Nephron (organoid): Measurements from ENCODE around the gene MPZL1.

ENCODE experiments used
- H3K27ac Mint-ChIP-seq, 3 experiments: 2 replicates each; pipeline ENCODE4 v1.8.0; 2020; ENCODE audit warnings: mixed read lengths in 3 of 3, mild to moderate bottlenecking in 2 of 3, moderate library complexity in 1 of 3
- H3K27me3 Mint-ChIP-seq: 2 replicates; pipeline ENCODE4 v1.8.0; 2021; ENCODE audit warnings: low read depth, mild to moderate bottlenecking, moderate library complexity, mixed read lengths
- H3K36me3 Mint-ChIP-seq: 2 replicates; pipeline ENCODE4 v1.8.0; 2020; ENCODE audit warnings: low read depth, mixed read lengths
- H3K4me1 Mint-ChIP-seq: 2 replicates; pipeline ENCODE4 v1.8.0; 2020; ENCODE audit warnings: mixed read lengths
- H3K4me3 Mint-ChIP-seq, 3 experiments: 2 replicates each; pipeline ENCODE4 v1.8.0; 2020; ENCODE audit warnings: mild to moderate bottlenecking in 3 of 3, mixed read lengths in 3 of 3, moderate library complexity in 2 of 3
- H3K9me3 Mint-ChIP-seq: 2 replicates; pipeline ENCODE4 v1.8.0; 2020; ENCODE audit warnings: mixed read lengths
- CTCF ChIP-seq, 3 experiments: fragments of 200-600 bp; sonication (generic); IDR thresholded peaks; one replicate each; pipeline ENCODE4 v1.5.0; 2021; ENCODE audit warnings: antibody characterized with exemption in 3 of 3; ENCODE audit not compliant: unreplicated experiment in 3 of 3

The MPZL1 gene

GRCh38 chr1:167819849-167820683, 98.3 kb downstream of the MPZL1 start:
- peak overlapping the region in 1 of 3 experiments; percentile 10 for H3K27ac Mint-ChIP-seq
- no peak for TF ChIP-seq CTCF (IDR thresholded peaks at IDR 0.05; ENCODE audit: unreplicated experiment in 3 of 3)
- H3K27me3 Mint-ChIP-seq, result peaks cover 13% of the 10 kb centered on the region
- H3K4me1 Mint-ChIP-seq, result peaks cover 5% of the 10 kb centered on the region
- peaks cover 3% of the 10 kb centered on the region for H3K36me3 Mint-ChIP-seq
- peak overlapping the region; percentile 24 to 76 (median 61) for H3K4me3 Mint-ChIP-seq
- peaks cover 10% of the 10 kb centered on the region for H3K9me3 Mint-ChIP-seq

- TF ChIP-seq CTCF (IDR thresholded peaks at IDR 0.05; ENCODE audit: unreplicated experiment in 3 of 3), result no peak
- no peak overlapping the region for H3K27ac Mint-ChIP-seq
- peaks cover 2% of the 10 kb centered on the region for H3K9me3 Mint-ChIP-seq
- H3K36me3 Mint-ChIP-seq, result peaks cover 1% of the 10 kb centered on the region
- no peak overlapping the region for H3K4me3 Mint-ChIP-seq
- peaks cover 13% of the 10 kb centered on the region for H3K27me3 Mint-ChIP-seq
- peaks cover 5% of the 10 kb centered on the region for H3K4me1 Mint-ChIP-seq
Observed at GRCh38 chr1:167820684-167821355, 99.0 kb downstream of the MPZL1 start.

GRCh38 chr1:167821356-167821685, 99.5 kb downstream of the MPZL1 start:
- Mint-ChIP-seq H3K4me1 (peaks cover 5% of the 10 kb centered on the region), H3K36me3 (no peaks in the 10 kb centered on the region), H3K27me3 (peaks cover 13% of the 10 kb centered on the region), H3K27ac (no peak overlapping the region), H3K4me3 (no peak overlapping the region), H3K9me3 (no peaks in the 10 kb centered on the region)
- TF ChIP-seq CTCF (IDR thresholded peaks at IDR 0.05; ENCODE audit: unreplicated experiment in 3 of 3), result no peak

DNA sequence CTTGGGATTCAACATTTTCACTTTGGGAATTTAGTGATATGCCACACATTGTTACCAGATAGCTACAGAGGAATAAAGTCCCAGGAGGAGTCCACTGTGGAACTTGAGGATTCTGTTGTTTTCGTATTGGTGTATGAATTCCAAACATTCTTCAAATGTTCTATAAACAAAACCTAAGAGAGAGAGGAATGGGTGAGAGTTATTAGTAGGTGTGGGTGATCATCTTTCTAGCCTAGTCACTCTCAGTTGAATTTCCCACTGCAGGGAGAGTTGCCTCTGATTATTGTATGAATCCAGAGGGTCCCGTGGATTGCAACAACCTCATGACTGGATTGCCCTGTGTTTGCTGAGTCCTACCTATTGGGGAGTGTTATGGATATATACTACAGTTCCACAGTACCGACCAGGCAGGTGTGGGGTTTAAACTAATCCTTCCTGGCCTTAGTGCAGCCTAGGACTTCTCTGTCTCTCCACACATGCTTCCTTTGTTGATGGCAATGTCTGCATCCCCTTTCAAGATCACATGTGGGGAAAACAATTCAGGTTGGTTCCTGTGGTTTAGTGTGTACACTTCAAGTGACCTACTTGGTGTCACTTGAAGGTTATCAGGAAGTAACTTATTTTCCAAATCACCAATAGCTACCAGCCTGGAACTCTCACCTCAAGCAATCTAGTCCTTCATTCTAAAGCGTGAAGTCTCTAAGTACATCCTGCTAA, 100.3 kb downstream of the MPZL1 start:
- Mint-ChIP-seq H3K27ac (no peak overlapping the region), H3K4me1 (peaks cover 5% of the 10 kb centered on the region), H3K27me3 (peaks cover 13% of the 10 kb centered on the region), H3K36me3 (no peaks in the 10 kb centered on the region), H3K4me3 (no peak overlapping the region), H3K9me3 (no peaks in the 10 kb centered on the region)
- no peak for TF ChIP-seq CTCF (IDR thresholded peaks at IDR 0.05; ENCODE audit: unreplicated experiment in 3 of 3)

GRCh38 chr1:167824163-167824794, 102.5 kb downstream of the MPZL1 start:
- peaks cover 5% of the 10 kb centered on the region for H3K4me1 Mint-ChIP-seq
- peaks cover 13% of the 10 kb centered on the region for H3K27me3 Mint-ChIP-seq
- no peaks in the 10 kb centered on the region for H3K36me3 Mint-ChIP-seq
- H3K4me3 Mint-ChIP-seq, result no peak overlapping the region
- no peak for TF ChIP-seq CTCF (IDR thresholded peaks at IDR 0.05; ENCODE audit: unreplicated experiment in 3 of 3)
- H3K9me3 Mint-ChIP-seq, result no peaks in the 10 kb centered on the region
- H3K27ac Mint-ChIP-seq, result no peak overlapping the region
